ENCODE results near the gene SLC49A3.

The SLC49A3 gene

DNA sequence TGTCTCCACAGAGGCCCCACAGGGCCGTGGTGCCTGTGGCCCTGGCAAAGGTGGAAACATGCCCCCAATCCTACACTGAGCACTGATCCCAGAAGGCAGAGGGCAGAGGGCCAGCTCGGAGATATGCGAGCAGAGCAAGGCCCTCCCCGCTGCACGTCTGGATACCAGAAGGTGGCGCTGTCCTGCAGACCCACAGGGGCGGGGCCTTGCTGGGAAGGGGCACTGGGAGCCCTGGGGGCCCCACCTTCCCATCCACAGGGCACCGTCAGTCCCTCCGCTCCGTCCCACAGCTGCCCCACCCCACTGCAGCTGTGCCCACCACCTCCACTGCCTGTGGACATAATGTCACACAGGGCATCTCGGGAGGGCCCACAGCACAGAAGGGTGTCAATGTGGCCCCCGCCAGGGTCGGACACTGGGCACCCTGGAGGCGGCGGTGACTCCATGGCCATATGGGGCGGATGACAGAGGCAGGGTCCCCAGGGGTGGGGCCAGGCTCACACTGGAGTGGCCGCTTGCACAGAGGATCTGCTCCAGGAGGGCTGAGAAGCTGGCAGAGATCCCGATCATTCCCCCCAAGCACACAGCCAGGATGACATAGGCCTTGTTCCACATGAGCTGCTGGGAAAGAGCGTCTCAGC, 4.8 kb downstream of the SLC49A3 start:
- TF ChIP-seq, protein P1, sequence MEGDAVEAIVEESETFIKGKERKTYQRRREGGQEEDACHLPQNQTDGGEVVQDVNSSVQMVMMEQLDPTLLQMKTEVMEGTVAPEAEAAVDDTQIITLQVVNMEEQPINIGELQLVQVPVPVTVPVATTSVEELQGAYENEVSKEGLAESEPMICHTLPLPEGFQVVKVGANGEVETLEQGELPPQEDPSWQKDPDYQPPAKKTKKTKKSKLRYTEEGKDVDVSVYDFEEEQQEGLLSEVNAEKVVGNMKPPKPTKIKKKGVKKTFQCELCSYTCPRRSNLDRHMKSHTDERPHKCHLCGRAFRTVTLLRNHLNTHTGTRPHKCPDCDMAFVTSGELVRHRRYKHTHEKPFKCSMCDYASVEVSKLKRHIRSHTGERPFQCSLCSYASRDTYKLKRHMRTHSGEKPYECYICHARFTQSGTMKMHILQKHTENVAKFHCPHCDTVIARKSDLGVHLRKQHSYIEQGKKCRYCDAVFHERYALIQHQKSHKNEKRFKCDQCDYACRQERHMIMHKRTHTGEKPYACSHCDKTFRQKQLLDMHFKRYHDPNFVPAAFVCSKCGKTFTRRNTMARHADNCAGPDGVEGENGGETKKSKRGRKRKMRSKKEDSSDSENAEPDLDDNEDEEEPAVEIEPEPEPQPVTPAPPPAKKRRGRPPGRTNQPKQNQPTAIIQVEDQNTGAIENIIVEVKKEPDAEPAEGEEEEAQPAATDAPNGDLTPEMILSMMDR (conservative IDR thresholded peaks at IDR 0.05; ENCODE audit: control insufficient read depth, insufficient read depth, low read depth, low read length): peak; percentile 67
- H3K4me3 ChIP-seq (ENCODE audit: control insufficient read depth, low read depth, low read length): no peak overlapping the region
- DNase-seq (ENCODE audit: low read depth): peak; percentile 63

DNA sequence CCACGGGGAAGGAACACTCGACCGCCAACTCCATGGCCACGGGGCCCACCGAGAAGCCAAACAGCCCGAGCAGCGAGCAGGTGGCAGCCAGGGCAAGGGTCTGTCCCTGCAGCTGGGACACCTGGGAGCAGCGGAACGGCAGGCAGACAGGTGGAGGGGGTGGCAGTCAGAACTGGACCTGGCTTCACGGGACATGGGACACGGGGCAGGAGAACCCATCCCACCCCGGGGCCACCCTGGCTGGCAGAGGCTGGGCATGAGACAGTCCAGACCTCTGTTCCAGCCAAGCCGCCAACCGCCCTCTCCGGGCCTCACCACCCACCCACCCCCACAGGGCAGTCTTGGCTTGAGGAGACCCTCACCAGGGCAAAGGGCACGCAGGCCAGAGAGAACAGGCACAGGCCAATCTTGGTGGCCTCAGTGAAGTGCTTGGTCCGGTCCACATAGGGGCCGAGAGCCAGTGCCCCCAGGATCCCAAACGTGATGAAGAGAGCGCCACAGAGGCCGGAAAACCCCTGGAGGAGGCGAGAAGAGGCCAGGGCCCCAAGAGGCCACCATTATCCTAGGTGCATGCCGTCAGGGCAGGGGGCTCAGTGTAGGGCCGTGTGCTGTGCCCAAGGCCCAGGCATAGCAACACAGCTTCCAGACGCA, 5.6 kb downstream of the SLC49A3 start:
- DNase-seq (ENCODE audit: low read depth): no peak
- TF ChIP-seq, protein P1 (conservative IDR thresholded peaks at IDR 0.05; ENCODE audit: control insufficient read depth, insufficient read depth, low read depth, low read length): no peak
- H3K4me3 ChIP-seq (ENCODE audit: control insufficient read depth, low read depth, low read length): no peak overlapping the region

DNA sequence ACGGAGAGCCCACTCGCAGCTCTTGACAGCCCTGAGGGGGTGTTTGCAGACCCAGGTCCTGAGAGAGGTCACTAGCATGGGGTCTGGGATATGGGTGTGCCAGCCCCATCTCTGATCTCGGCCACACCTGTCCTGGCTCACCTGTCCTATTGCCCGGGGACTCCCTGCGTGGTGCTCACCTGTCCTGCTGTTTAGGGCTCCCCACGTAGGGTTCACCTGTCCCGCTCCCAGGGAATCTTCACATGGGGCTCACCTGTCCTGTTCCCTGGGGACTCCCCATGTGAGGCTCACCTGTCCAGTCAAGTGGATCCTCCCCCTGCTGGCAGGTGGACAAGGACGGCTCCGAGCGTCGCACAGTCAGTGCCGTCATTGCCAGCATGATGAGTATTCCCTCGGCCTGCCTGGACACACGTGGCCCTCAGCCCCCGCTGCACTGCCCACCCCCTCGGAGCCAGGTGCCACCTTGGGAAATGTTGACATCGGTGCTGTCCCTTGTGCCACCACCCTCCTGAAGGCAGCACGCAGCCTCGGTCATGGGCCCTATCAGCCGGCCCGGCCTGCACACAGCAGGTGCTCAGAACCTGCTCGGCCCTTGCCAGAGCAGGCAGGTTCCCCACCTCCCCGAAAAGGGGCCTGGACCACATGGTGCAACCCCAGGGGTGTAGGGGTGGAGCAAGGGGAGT, 6.3 kb downstream of the SLC49A3 start:
- H3K4me3 ChIP-seq (ENCODE audit: control insufficient read depth, low read depth, low read length): no peak overlapping the region
- no peak for DNase-seq (ENCODE audit: low read depth)
- TF ChIP-seq, protein P1 (conservative IDR thresholded peaks at IDR 0.05; ENCODE audit: control insufficient read depth, insufficient read depth, low read depth, low read length): no peak

DNA sequence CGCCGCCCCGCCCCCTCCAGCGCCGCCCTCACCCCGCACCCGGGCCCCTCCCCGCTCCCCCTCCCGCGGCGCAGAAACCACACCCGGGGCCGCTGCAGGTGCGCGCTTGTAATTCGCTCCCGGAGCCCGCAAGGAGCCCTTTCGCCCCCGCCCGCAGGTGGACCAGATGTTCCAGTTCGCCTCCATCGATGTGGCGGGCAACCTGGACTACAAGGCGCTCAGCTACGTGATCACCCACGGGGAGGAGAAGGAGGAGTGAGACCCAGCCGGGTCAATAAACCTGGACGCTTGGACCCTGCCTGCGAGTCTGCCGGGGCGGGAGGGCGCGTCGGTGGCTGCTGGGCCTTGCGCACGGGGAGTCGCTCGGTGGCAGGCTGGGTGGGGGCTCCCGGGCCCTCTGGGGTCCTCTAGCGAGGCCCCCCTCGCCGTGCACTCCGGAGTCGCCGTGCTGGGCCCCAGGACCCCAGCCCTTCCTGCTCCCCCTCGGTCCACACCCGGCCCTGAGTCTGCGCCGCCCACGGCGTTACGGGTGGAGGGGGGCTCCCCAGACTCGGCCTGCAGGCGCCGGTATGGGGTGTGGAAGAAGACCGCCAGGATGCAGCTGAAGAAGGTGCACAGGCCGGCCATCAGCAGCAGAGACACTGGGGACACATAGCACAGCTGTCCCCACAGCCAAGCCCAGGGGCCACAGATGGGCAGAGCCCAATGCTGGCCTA, 7.1 kb downstream of the SLC49A3 start:
- H3K4me3 ChIP-seq (ENCODE audit: control insufficient read depth, low read depth, low read length): no peak overlapping the region
- no peak for DNase-seq (ENCODE audit: low read depth)
- TF ChIP-seq, protein P1 (conservative IDR thresholded peaks at IDR 0.05; ENCODE audit: control insufficient read depth, insufficient read depth, low read depth, low read length): no peak

DNA sequence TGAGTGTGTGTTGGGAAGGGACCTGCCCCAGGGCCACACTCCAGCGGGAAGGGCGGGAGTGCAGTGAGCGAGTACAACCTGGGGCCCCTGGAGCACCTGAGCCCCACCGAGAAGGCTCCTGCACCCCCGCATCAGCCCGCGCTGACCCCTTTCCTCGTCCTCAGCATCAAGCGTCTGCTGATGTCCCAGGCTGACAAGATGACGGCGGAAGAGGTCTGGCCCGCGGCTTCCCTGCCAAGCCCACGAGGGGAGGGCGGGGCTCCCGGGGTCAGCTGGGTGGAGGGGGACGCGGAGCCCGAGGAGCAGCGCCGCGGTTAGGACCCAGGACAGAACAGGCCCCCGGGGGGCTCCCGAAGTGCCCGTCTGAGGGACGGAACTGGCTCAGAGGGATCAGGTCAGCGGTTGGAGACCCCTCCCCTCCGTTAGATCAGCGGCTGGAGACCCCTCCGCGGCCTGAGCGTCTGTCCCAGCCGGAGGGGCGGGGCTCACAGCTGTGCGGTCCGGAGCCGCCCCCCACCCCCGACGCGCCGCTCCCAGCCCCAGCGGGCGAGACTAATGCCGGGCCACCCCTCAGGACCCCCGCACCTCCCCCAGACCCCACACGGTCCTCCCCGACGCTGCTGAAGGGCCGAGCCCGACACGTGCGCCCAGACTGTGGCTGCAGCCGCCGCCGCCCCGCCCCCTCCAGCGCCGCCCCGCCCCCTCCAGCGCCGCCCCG, 7.9 kb downstream of the SLC49A3 start:
- DNase-seq (ENCODE audit: low read depth): peak; percentile 37
- TF ChIP-seq, protein P1 (conservative IDR thresholded peaks at IDR 0.05; ENCODE audit: control insufficient read depth, insufficient read depth, low read depth, low read length): no peak
- H3K4me3 ChIP-seq (ENCODE audit: control insufficient read depth, low read depth, low read length): peak overlapping the region; percentile 37

DNA sequence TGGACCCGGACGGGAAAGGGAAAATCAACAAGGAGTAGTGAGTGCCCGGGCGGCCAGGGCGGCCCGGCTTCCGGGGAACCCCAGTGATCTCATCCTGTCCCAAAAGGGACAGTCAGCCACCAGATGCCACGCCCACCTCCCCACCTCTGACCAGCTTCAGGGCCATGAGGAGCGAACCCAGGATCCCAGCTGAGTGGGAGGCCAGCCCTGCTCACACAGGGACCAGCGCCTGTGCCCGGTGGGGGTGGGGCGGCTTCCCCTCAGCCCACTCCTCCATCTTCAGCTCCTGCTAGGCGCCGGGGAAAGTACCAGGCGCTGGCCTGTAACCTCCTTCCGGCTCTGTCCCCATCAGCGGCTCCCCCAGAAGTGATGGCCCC, 8.4 kb downstream of the SLC49A3 start:
- no peak for DNase-seq (ENCODE audit: low read depth)
- TF ChIP-seq, protein P1 (conservative IDR thresholded peaks at IDR 0.05; ENCODE audit: control insufficient read depth, insufficient read depth, low read depth, low read length): no peak
- no peak overlapping the region for H3K4me3 ChIP-seq (ENCODE audit: control insufficient read depth, low read depth, low read length)
